DOHH2 (cell line): ENCODE measurements around the gene SNX22.

Experiments
- H3F3A ChIP-seq: fragments of 200-600 bp; sonication (generic), shearing (Covaris generic); 2 replicates; pipeline ENCODE4 v1.6.0; 2016; ENCODE audit warnings: antibody characterized with exemption, mild to moderate bottlenecking; ENCODE audit not compliant: control insufficient read depth, insufficient read depth
- H3K27ac ChIP-seq: fragments of 200-600 bp; sonication (generic); 2 replicates; pipeline ENCODE4 v1.5.1; 2014; ENCODE audit warnings: low read depth, mild to moderate bottlenecking, low read length, moderate library complexity
- H3K27me3 ChIP-seq: fragments of 200-600 bp; sonication (generic); 2 replicates; pipeline ENCODE4 v1.6.1; 2014; ENCODE audit warnings: mild to moderate bottlenecking, low read length, mixed read lengths; ENCODE audit not compliant: control insufficient read depth
- H3K36me3 ChIP-seq: fragments of 200-600 bp; sonication (generic); 2 replicates; pipeline ENCODE4 v1.6.1; 2014; ENCODE audit warnings: mild to moderate bottlenecking, low read length, moderate library complexity, mixed read lengths; ENCODE audit not compliant: control insufficient read depth
- H3K4me1 ChIP-seq: fragments of 200-600 bp; sonication (generic); 2 replicates; pipeline ENCODE4 v1.6.1; 2014; ENCODE audit warnings: mild to moderate bottlenecking, low read length, mixed read lengths; ENCODE audit not compliant: control insufficient read depth
- H3K4me2 ChIP-seq: fragments of 200-600 bp; sonication (generic); 2 replicates; pipeline ENCODE4 v1.6.0; 2014; ENCODE audit warnings: mild to moderate bottlenecking, low read length, moderate library complexity
- H3K4me3 ChIP-seq: fragments of 200-600 bp; sonication (generic); 2 replicates; pipeline ENCODE4 v1.5.1; 2014; ENCODE audit warnings: mild to moderate bottlenecking, low read length, mixed read lengths
- H3K79me2 ChIP-seq: fragments of 200-600 bp; sonication (generic); 2 replicates; pipeline ENCODE4 v1.6.1; 2014; ENCODE audit warnings: mild to moderate bottlenecking, low read length, mixed read lengths; ENCODE audit not compliant: control insufficient read depth
- H3K9me2 ChIP-seq: fragments of 200-600 bp; sonication (generic); replicated peaks from 2 replicates; pipeline ENCODE4 v1.6.1; 2014; ENCODE audit warnings: mild to moderate bottlenecking, low read length, mixed read lengths; ENCODE audit not compliant: control insufficient read depth
- H3K9me3 ChIP-seq: fragments of 200-600 bp; sonication (generic); 2 replicates; pipeline ENCODE4 v1.6.1; 2014; ENCODE audit warnings: antibody characterized with exemption, low read length, mixed read lengths; ENCODE audit not compliant: control insufficient read depth, insufficient read depth
- H4K20me1 ChIP-seq: fragments of 200-600 bp; sonication (generic); 2 replicates; pipeline ENCODE4 v1.6.0; 2014; ENCODE audit warnings: low read depth, mild to moderate bottlenecking, antibody characterized with exemption, low read length, moderate library complexity; ENCODE audit not compliant: control insufficient read depth, insufficient read depth
- EZH2phosphoT487 ChIP-seq: fragments of 200-600 bp; sonication (generic); IDR thresholded peaks from 2 replicates; pipeline ENCODE4 v1.6.1; 2017; ENCODE audit warnings: borderline replicate concordance, mild to moderate bottlenecking, antibody characterized with exemption, low read length, moderate library complexity, mixed read lengths
- TF ChIP-seq, protein P1 (sequence below): fragments of 200-600 bp; sonication (generic); IDR thresholded peaks from one replicate; pipeline ENCODE4 v1.5.1; 2014; ENCODE audit warnings: antibody characterized with exemption, mild to moderate bottlenecking, low read depth, low read length; ENCODE audit not compliant: poor library complexity, severe bottlenecking

SNX22 gene

DNA sequence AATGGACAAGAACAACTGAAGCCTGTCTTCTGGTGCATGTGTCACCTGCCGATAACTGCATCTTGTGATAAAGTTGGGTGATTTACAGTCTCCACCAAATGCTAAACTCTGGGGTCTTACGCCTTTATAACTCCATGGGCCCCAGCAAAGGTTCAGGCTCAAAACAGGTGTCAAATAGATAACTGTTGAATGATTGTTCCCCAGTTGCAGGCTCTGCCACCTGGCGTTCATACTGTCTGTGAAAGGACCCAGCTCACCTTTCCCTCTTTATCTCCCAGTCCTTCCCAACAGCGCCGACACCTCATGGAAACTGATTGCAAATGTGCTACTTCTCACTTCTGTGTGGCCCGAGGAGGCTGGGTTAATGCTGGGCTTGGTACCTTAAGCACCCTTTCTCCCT is 8.3 kb upstream of the SNX22 start:
- Histone ChIP-seq H3K9me2 (no peaks in the 10 kb centered on the region), H3K79me2 (no peaks in the 10 kb centered on the region), H3K4me1 (peaks cover 32% of the 10 kb centered on the region), H3K4me3 (no peak overlapping the region), H3K36me3 (peaks cover 17% of the 10 kb centered on the region), H3K4me2 (no peak overlapping the region), H3F3A (peaks cover 13% of the 10 kb centered on the region; the same call in 1 of the 2 replicates), H3K27ac (no peak overlapping the region), H3K9me3 (no peaks in the 10 kb centered on the region), H3K27me3 (no peaks in the 10 kb centered on the region), H4K20me1 (no peaks in the 10 kb centered on the region)
- TF ChIP-seq EZH2phosphoT487, result no peak
- TF ChIP-seq, protein P1, sequence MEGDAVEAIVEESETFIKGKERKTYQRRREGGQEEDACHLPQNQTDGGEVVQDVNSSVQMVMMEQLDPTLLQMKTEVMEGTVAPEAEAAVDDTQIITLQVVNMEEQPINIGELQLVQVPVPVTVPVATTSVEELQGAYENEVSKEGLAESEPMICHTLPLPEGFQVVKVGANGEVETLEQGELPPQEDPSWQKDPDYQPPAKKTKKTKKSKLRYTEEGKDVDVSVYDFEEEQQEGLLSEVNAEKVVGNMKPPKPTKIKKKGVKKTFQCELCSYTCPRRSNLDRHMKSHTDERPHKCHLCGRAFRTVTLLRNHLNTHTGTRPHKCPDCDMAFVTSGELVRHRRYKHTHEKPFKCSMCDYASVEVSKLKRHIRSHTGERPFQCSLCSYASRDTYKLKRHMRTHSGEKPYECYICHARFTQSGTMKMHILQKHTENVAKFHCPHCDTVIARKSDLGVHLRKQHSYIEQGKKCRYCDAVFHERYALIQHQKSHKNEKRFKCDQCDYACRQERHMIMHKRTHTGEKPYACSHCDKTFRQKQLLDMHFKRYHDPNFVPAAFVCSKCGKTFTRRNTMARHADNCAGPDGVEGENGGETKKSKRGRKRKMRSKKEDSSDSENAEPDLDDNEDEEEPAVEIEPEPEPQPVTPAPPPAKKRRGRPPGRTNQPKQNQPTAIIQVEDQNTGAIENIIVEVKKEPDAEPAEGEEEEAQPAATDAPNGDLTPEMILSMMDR, result no peak

DNA sequence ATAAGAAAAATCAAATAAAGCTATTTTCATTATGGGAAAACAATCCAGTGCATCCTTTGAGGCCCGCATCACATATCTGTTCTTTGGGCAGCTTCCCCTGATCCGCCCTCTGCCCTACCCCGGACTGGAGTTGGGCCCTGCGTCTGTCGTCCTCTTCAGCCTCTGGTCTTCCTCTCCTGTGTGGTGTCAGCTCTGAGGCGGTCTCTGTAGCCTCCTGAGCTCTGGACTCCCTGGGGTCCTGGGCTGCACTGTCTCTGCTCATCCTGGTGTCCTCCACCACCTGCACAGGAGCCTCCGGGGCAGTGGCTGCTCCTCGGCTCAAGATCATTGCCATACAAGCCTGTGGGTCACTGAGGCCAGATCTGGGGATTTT is 7.4 kb upstream of the SNX22 start:
- Histone ChIP-seq H3K27ac (peak overlapping the region; percentile 63), H3K79me2 (no peaks in the 10 kb centered on the region), H4K20me1 (no peaks in the 10 kb centered on the region), H3K4me3 (peak overlapping the region; percentile 32), H3K27me3 (no peaks in the 10 kb centered on the region), H3K4me2 (peak overlapping the region; percentile 65), H3K9me2 (no peaks in the 10 kb centered on the region), H3K9me3 (no peaks in the 10 kb centered on the region), H3F3A (peaks cover 14% of the 10 kb centered on the region; the same call in 1 of the 2 replicates), H3K4me1 (peaks cover 32% of the 10 kb centered on the region), H3K36me3 (peaks cover 11% of the 10 kb centered on the region; the same call in 1 of the 2 replicates)
- TF ChIP-seq EZH2phosphoT487, result no peak
- TF ChIP-seq, protein P1, result no peak

DNA sequence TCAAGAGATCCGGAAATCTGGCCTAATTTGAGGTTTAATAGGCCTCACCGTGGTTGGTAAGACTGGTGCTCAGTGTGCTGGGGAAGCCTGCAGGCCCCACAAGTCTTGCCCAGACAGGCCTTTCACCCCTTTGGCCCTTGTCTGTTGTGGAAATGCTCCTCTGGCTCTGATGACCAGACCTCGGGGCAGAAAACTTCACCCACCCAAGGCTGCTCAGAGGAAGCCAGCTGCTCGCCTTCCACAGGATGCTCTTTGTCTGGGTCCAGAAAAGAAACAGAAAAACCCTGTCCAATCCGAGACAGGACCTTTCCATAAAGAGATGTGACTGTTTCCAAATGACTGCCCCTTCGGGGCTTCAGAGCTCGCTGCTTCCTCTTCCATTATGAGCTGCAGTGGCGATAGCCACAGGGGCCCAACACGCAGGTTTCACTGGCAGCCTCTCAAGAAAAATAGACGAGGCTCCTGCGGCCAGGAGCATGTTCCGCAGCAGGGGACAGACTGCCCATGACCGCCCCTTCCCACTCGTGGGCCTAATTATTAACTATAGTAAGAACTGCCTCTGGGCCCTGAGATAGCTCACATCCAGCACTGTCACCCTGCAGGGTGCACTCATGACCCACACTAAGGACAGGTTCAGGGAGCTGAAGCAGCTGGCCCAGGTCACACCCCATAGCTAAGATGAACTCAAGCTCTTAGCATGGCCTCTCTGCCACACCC is 6.8 kb upstream of the SNX22 start:
- H3K9me3 ChIP-seq, result no peaks in the 10 kb centered on the region
- H3K27ac ChIP-seq, result peak overlapping the region; percentile 63
- no peaks in the 10 kb centered on the region for H4K20me1 ChIP-seq
- peaks cover 38% of the 10 kb centered on the region for H3K4me1 ChIP-seq
- H3K9me2 ChIP-seq, result no peaks in the 10 kb centered on the region
- H3K27me3 ChIP-seq, result no peaks in the 10 kb centered on the region
- peak overlapping the region; percentile 65 for H3K4me2 ChIP-seq
- H3F3A ChIP-seq, result peaks cover 14% of the 10 kb centered on the region; the same call in 1 of the 2 replicates
- H3K4me3 ChIP-seq, result peak overlapping the region; percentile 32
- H3K79me2 ChIP-seq, result no peaks in the 10 kb centered on the region
- TF ChIP-seq, protein P1, result no peak
- TF ChIP-seq EZH2phosphoT487, result no peak
- peaks cover 11% of the 10 kb centered on the region; the same call in 1 of the 2 replicates for H3K36me3 ChIP-seq
